ENCODE results near the gene FAM221A. TPM values are rescaled to one million over a fixed set of nuclear protein-coding genes. Genes with fewer than 3 reads are reported as not detected.
"Not testable (repeated sequence)": the region's sequence is repeated elsewhere in the genome, so short reads cannot be mapped to it uniquely, and the experiment has no call there.

FAM221A gene
- total RNA-seq, 1 donor = 4.4 TPM

- H3K27me3 ChIP-seq (ENCODE audit: insufficient read depth, low read length) = no peaks in the 10 kb centered on the region
Measured at GRCh38 chr7:23717788-23718187, 37.8 kb downstream of the FAM221A start.

GRCh38 chr7:23721456-23721855, 41.5 kb downstream of the FAM221A start:
- Histone ChIP-seq H3K27me3 (ENCODE audit: insufficient read depth, low read length) (no peaks in the 10 kb centered on the region), H3K9me3 (ENCODE audit: low read depth, low read length) (no peaks in the 10 kb centered on the region), H3K4me3 (ENCODE audit: low read length) (no peak overlapping the region)

More at GRCh38 chr7:23717788-23718187, 37.8 kb downstream of the FAM221A start:
- H3K9me3 ChIP-seq (ENCODE audit: low read depth, low read length) = no peaks in the 10 kb centered on the region
- H3K4me1 ChIP-seq (ENCODE audit: insufficient read depth, low read length) = no peaks in the 10 kb centered on the region
- no peak overlapping the region for H3K4me3 ChIP-seq (ENCODE audit: low read length)

GRCh38 chr7:23722587-23723216, 42.7 kb downstream of the FAM221A start:
- not testable (repeated sequence) for H3K9me3 ChIP-seq (ENCODE audit: low read depth, low read length); H3K4me1 ChIP-seq (ENCODE audit: insufficient read depth, low read length); H3K4me3 ChIP-seq (ENCODE audit: low read length); H3K27me3 ChIP-seq (ENCODE audit: insufficient read depth, low read length)

More at GRCh38 chr7:23721456-23721855, 41.5 kb downstream of the FAM221A start:
- no peaks in the 10 kb centered on the region for H3K4me1 ChIP-seq (ENCODE audit: insufficient read depth, low read length)

- not testable (repeated sequence) for H3K4me3 ChIP-seq (ENCODE audit: low read length); H3K9me3 ChIP-seq (ENCODE audit: low read depth, low read length); H3K27me3 ChIP-seq (ENCODE audit: insufficient read depth, low read length); H3K4me1 ChIP-seq (ENCODE audit: insufficient read depth, low read length)
Measured at GRCh38 chr7:23724113-23724512, 44.1 kb downstream of the FAM221A start.

- H3K4me1 ChIP-seq (ENCODE audit: insufficient read depth, low read length) = no peaks in the 10 kb centered on the region
- no peak overlapping the region for H3K4me3 ChIP-seq (ENCODE audit: low read length)
- no peaks in the 10 kb centered on the region for H3K27me3 ChIP-seq (ENCODE audit: insufficient read depth, low read length)
- peaks cover 21% of the 10 kb centered on the region for H3K9me3 ChIP-seq (ENCODE audit: low read depth, low read length)
Measured at GRCh38 chr7:23742051-23742450, 62.1 kb downstream of the FAM221A start.

- Histone ChIP-seq H3K4me1 (ENCODE audit: insufficient read depth, low read length) (no peaks in the 10 kb centered on the region), H3K4me3 (ENCODE audit: low read length) (no peak overlapping the region), H3K9me3 (ENCODE audit: low read depth, low read length) (peaks cover 21% of the 10 kb centered on the region), H3K27me3 (ENCODE audit: insufficient read depth, low read length) (no peaks in the 10 kb centered on the region)
Measured at GRCh38 chr7:23743226-23743625, 63.2 kb downstream of the FAM221A start.

GRCh38 chr7:23746629-23747028, 66.6 kb downstream of the FAM221A start:
- Histone ChIP-seq H3K4me1 (ENCODE audit: insufficient read depth, low read length) (no peaks in the 10 kb centered on the region), H3K27me3 (ENCODE audit: insufficient read depth, low read length) (no peaks in the 10 kb centered on the region), H3K9me3 (ENCODE audit: low read depth, low read length) (peaks cover 21% of the 10 kb centered on the region), H3K4me3 (ENCODE audit: low read length) (no peak overlapping the region)

GRCh38 chr7:23751852-23752251, 71.9 kb downstream of the FAM221A start:
- Histone ChIP-seq H3K4me3 (ENCODE audit: low read length) (no peak overlapping the region), H3K9me3 (ENCODE audit: low read depth, low read length) (no peaks in the 10 kb centered on the region), H3K27me3 (ENCODE audit: insufficient read depth, low read length) (no peaks in the 10 kb centered on the region), H3K4me1 (ENCODE audit: insufficient read depth, low read length) (no peaks in the 10 kb centered on the region)

Other genes starting within 250 kb of the FAM221A start
- gene IGF2BP3, start 209.7 kb upstream of the FAM221A start, total RNA-seq = 13.7 TPM
- 101 TPM for gene TRA2A, start 148.2 kb upstream of the FAM221A start, total RNA-seq
- 32.5 TPM for gene CCDC126, start 82.8 kb upstream of the FAM221A start, total RNA-seq
- 0.52 TPM for gene STK31, start 30.0 kb downstream of the FAM221A start, total RNA-seq